Muscle of leg (tissue), 11 donors: ENCODE results near the gene FBN1. TPM values are rescaled to one million over a fixed set of nuclear protein-coding genes. Genes with fewer than 3 reads are reported as not detected.
A peak's percentile ranks its signal among the peaks of the same experiment; 100 is the strongest.

Experiments used
- DNase-seq: peaks from one replicate; pipeline ENCODE4 v3.0.0; 2013
- H3K27ac ChIP-seq: one replicate; pipeline ENCODE4 v1.5.1; 2013; ENCODE audit warnings: mild to moderate bottlenecking, low read length, control low read depth
- H3K27me3 ChIP-seq: one replicate; pipeline ENCODE4 v1.6.1; 2013; ENCODE audit warnings: low read length; ENCODE audit not compliant: control insufficient read depth, insufficient read depth
- H3K36me3 ChIP-seq: one replicate; pipeline ENCODE4 v1.6.1; 2013; ENCODE audit warnings: low read length; ENCODE audit not compliant: control insufficient read depth, insufficient read depth
- H3K4me1 ChIP-seq: one replicate; pipeline ENCODE4 v1.6.1; 2013; ENCODE audit warnings: low read length; ENCODE audit not compliant: control insufficient read depth, insufficient read depth
- H3K4me3 ChIP-seq: one replicate; pipeline ENCODE4 v1.5.1; 2013; ENCODE audit warnings: low read length, control low read depth
- H3K9me3 ChIP-seq: replicated peaks from 2 replicates; pipeline ENCODE4 v1.6.1; 2013; ENCODE audit warnings: low read depth, low read length; ENCODE audit not compliant: control insufficient read depth
- WGBS: methylation state at CpG from one replicate; pipeline ENCODE4 v1.1.5; 2013; ENCODE audit warnings: missing lambda C conversion rate; ENCODE audit not compliant: insufficient coverage; 5-methylcytosine and 5-hydroxymethylcytosine counted together
- polyA plus RNA-seq, 8 donors: library from polyadenylated mRNA; unstranded; fragments of 120-200 nt; gene quantifications; one replicate each; pipeline versions ENCODE4 v1.2.1 to v1.2.3, GENCODE V29; 2013; ENCODE audit warnings: inconsistent platforms in 1 of 8, low replicate concordance in 1 of 8; ENCODE audit not compliant: insufficient read length in 8 of 8, insufficient read depth in 1 of 8
- total RNA-seq: library from RNA; stranded (reverse); fragments of 120-200 nt; gene quantifications from one replicate; pipeline ENCODE4 v1.2.4, GENCODE V29; 2013

The FBN1 gene
- total and polyA plus RNA-seq, 9 donors: 137 to 392 (median 243) TPM

- no peak overlapping the region for H3K27ac ChIP-seq
- H3K27me3 ChIP-seq: peaks cover 5% of the 10 kb centered on the region
- peaks cover 17% of the 10 kb centered on the region for H3K4me1 ChIP-seq
- peaks cover 5% of the 10 kb centered on the region for H3K36me3 ChIP-seq
- H3K9me3 ChIP-seq: no peaks in the 10 kb centered on the region
- no peak for DNase-seq
- no CpG with 5 or more reads among the region's 1 CpG for WGBS
- peak overlapping the region; percentile 85 for H3K4me3 ChIP-seq
Observed at GRCh38 chr15:48642795-48643194, 2.7 kb downstream of the FBN1 start.

- H3K4me1 ChIP-seq: peaks cover 13% of the 10 kb centered on the region
- no peaks in the 10 kb centered on the region for H3K9me3 ChIP-seq
- H3K27ac ChIP-seq: no peak overlapping the region
- peak; percentile 53 for DNase-seq
- no peak overlapping the region for H3K4me3 ChIP-seq
- H3K27me3 ChIP-seq: peaks cover 5% of the 10 kb centered on the region
- 92% methylated on average over 1 of the region's 3 CpGs for WGBS
- peaks cover 5% of the 10 kb centered on the region for H3K36me3 ChIP-seq
Observed at GRCh38 chr15:48641416-48641815, 4.1 kb downstream of the FBN1 start.

GRCh38 chr15:48638963-48639362 lies 6.5 kb downstream of the FBN1 start:
- Histone ChIP-seq H3K9me3 (no peaks in the 10 kb centered on the region), H3K27ac (no peak overlapping the region), H3K27me3 (no peaks in the 10 kb centered on the region), H3K36me3 (peaks cover 5% of the 10 kb centered on the region), H3K4me1 (peaks cover 7% of the 10 kb centered on the region), H3K4me3 (no peak overlapping the region)
- WGBS: no CpG with 5 or more reads among the region's 2 CpGs
- DNase-seq: no peak

- WGBS: 100% methylated on average over 1 of the region's 2 CpGs
- Histone ChIP-seq H3K9me3 (no peaks in the 10 kb centered on the region), H3K4me1 (peaks cover 4% of the 10 kb centered on the region), H3K27me3 (no peaks in the 10 kb centered on the region), H3K4me3 (no peak overlapping the region), H3K36me3 (peaks cover 10% of the 10 kb centered on the region), H3K27ac (no peak overlapping the region)
- DNase-seq: no peak
Observed at GRCh38 chr15:48637639-48638038, 7.9 kb downstream of the FBN1 start.

DNA sequence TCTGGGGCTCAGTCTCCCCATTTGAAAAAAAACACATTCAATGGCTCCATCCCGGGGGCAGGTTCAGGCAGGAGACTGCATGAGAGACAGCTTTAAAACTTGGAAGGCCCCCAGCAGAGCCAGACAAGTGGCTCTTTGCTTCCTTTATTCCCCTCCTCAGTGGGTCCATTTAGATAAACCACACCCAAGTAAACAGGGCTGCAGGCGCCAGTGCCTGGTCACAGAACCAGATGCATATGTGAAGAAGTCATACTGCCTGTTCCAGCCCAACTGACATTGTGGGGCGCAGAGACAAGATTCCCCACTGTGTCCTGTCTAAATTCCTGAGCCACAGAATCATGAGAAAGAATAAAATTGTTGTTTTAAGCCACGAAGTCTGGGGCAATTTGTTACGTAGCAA lies 9.0 kb downstream of the FBN1 start:
- Histone ChIP-seq H3K27ac (no peak overlapping the region), H3K4me1 (peaks cover 4% of the 10 kb centered on the region), H3K9me3 (no peaks in the 10 kb centered on the region), H3K36me3 (peaks cover 9% of the 10 kb centered on the region), H3K4me3 (no peak overlapping the region), H3K27me3 (no peaks in the 10 kb centered on the region)
- WGBS: 100% methylated on average over 2 of the region's 5 CpGs
- no peak for DNase-seq

GRCh38 chr15:48634893-48635292 lies 10.6 kb downstream of the FBN1 start:
- Histone ChIP-seq H3K4me1 (peaks cover 5% of the 10 kb centered on the region), H3K27me3 (no peaks in the 10 kb centered on the region), H3K27ac (no peak overlapping the region), H3K36me3 (peaks cover 5% of the 10 kb centered on the region), H3K4me3 (no peak overlapping the region), H3K9me3 (no peaks in the 10 kb centered on the region)
- no CpG with 5 or more reads among the region's 2 CpGs for WGBS
- DNase-seq: no peak

DNA sequence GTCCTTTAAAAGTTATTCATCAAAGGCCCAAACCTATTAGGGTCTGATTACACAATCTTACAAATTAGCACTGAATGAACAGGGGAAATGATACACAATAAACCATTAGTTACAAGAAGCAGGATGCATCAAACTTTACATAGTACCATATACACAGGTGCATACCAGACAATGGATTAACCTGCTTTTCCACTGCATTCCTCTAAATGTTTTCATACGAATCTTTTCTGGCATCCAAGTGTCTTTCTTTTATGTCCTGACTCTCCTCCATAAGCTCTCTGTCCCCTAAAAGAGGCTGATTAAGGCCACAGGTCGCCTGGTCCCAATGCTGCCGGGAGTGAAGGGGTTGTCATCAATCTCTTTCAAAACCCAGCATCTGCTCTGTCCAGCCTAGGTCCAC lies 11.4 kb downstream of the FBN1 start:
- no peak overlapping the region for H3K27ac ChIP-seq
- WGBS: 60% methylated on average over 1 of the region's 3 CpGs
- peaks cover 5% of the 10 kb centered on the region for H3K36me3 ChIP-seq
- DNase-seq: no peak
- H3K27me3 ChIP-seq: no peaks in the 10 kb centered on the region
- H3K4me3 ChIP-seq: no peak overlapping the region
- no peaks in the 10 kb centered on the region for H3K9me3 ChIP-seq
- H3K4me1 ChIP-seq: peaks cover 5% of the 10 kb centered on the region

DNA sequence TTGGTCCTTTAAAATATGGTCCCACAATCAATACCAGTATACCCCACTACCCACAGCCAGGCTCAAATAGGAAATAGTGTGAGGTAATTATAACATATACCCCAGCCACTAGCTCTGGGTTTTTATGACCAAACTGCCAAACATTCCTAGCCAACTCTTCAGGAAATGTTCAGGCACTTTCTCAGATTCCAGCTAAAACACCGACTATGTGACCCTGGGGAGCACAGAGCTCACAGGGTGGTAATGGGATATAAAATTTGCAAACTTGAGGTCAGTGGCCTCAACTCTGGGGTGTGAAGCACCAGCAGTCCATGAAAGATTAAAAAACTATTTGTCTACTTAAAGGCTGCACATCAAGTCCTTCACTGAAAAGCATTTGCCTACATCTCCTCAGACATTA lies 12.9 kb downstream of the FBN1 start:
- H3K27ac ChIP-seq: no peak overlapping the region
- DNase-seq: no peak
- H3K4me1 ChIP-seq: peaks cover 5% of the 10 kb centered on the region
- no peaks in the 10 kb centered on the region for H3K9me3 ChIP-seq
- H3K36me3 ChIP-seq: peaks cover 5% of the 10 kb centered on the region
- WGBS: no CpG with 5 or more reads among the region's 1 CpG
- H3K4me3 ChIP-seq: no peak overlapping the region
- no peaks in the 10 kb centered on the region for H3K27me3 ChIP-seq

- DNase-seq: no peak
Observed at GRCh38 chr15:48631176-48631770, 14.2 kb downstream of the FBN1 start.

DNA sequence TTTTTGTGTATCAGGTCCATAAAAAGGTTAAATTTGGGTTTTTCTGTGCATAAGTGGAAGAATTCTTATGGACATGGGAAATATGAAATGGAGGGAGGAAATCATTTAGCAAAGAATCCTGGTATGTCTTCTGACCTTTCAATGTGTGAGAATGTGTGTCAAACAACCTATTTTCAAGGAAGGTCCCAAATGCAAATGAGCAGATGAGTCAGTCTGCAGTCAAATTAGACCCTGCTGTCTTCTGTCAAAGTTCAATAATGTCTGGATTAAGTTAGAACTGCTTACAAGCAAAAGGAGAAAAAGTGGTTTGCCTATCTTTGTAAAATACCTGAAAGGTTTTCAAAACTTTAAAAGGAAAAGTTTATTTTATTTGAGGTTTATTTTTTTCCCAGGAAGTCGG lies 15.3 kb downstream of the FBN1 start:
- Histone ChIP-seq H3K4me3 (no peak overlapping the region), H3K9me3 (no peaks in the 10 kb centered on the region), H3K27me3 (no peaks in the 10 kb centered on the region), H3K27ac (no peak overlapping the region), H3K4me1 (peaks cover 12% of the 10 kb centered on the region), H3K36me3 (peaks cover 5% of the 10 kb centered on the region)
- no peak for DNase-seq
- no CpG with 5 or more reads among the region's 1 CpG for WGBS

More at GRCh38 chr15:48631176-48631770, 14.2 kb downstream of the FBN1 start:
- H3K27me3 ChIP-seq: no peaks in the 10 kb centered on the region
- peaks cover 5% of the 10 kb centered on the region for H3K36me3 ChIP-seq
- no peak overlapping the region for H3K27ac ChIP-seq
- 85% methylated on average over 2 of the region's 8 CpGs for WGBS
- no peak overlapping the region for H3K4me3 ChIP-seq
- peaks cover 9% of the 10 kb centered on the region for H3K4me1 ChIP-seq
- H3K9me3 ChIP-seq: no peaks in the 10 kb centered on the region

DNA sequence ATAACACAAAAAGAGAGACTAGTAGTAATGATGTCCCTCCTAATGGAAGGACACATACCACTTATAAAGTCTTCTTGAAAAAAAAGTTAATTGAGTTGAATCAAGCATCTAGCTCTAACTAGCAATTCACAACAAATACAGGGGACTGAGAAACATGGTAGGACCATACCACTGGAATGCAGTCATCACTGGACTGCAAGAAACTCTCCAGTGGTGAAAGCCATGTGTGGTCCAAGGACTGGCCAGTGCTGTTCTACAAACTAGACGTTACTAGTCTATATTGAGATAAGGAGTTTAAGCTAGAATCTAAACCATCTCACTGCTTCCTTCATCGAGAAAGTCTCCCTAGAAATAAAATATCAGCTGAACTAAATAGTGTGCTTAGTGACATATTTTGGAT lies 16.7 kb downstream of the FBN1 start:
- Histone ChIP-seq H3K27me3 (no peaks in the 10 kb centered on the region), H3K36me3 (peaks cover 7% of the 10 kb centered on the region), H3K4me3 (no peak overlapping the region), H3K4me1 (peaks cover 13% of the 10 kb centered on the region), H3K9me3 (no peaks in the 10 kb centered on the region), H3K27ac (no peak overlapping the region)
- no CpG with 5 or more reads among the region's 2 CpGs for WGBS
- DNase-seq: no peak
